Choroid plexus epithelial cell (primary cell): ENCODE results near the gene SLC25A2.
"Not testable (repeated sequence)": the region's sequence is repeated elsewhere in the genome, so short reads cannot be mapped to it uniquely, and the experiment has no call there.

Experiments
- DNase-seq: peaks from one replicate; pipeline ENCODE4 v3.0.0-alpha.2; 2010; ENCODE audit warnings: low read depth
- H3K4me3 ChIP-seq: 2 replicates; pipeline ENCODE4 v1.5.1; 2011; ENCODE audit warnings: low read depth, mild to moderate bottlenecking, control low read depth, low read length, moderate library complexity
- CTCF ChIP-seq: conservative IDR thresholded peaks from 2 replicates; pipeline ENCODE4 v1.5.1; 2011; ENCODE audit warnings: low read depth, mild to moderate bottlenecking, control low read depth, inconsistent platforms, low read length, moderate library complexity

SLC25A2 gene

GRCh38 chr5:141322261-141322660 lies 18.4 kb upstream of the SLC25A2 start:
- no peak for TF ChIP-seq CTCF
- no peak overlapping the region for H3K4me3 ChIP-seq
- no peak for DNase-seq

- peak within 1 kb of the TSS; percentile 84 for H3K4me3 ChIP-seq
- DNase-seq, result peak; percentile 97
- TF ChIP-seq CTCF, result peak; percentile 90
These were observed 16.6 kb upstream of the SLC25A2 start, which contains the start of gene TAF7 for GRCh38 chr5:141320225-141321169. Gene TAF7, minus strand, starts transcription at chr5:141320784. Its CDS starts 740 bp downstream, at chr5:141320044.

GRCh38 chr5:141319699-141320098 lies 15.8 kb upstream of the SLC25A2 start:
- DNase-seq, result no peak
- peak overlapping the region; percentile 84 for H3K4me3 ChIP-seq
- no peak for TF ChIP-seq CTCF

GRCh38 chr5:141319202-141319601 lies 15.4 kb upstream of the SLC25A2 start:
- no peak overlapping the region for H3K4me3 ChIP-seq
- peak; percentile 13 for DNase-seq
- no peak for TF ChIP-seq CTCF

- H3K4me3 ChIP-seq, DNase-seq: not testable (repeated sequence)
These were observed 13.1 kb upstream of the SLC25A2 start for GRCh38 chr5:141316963-141317362.

- DNase-seq, result no peak
- no peak for TF ChIP-seq CTCF
- H3K4me3 ChIP-seq, result no peak overlapping the region
These were observed 9.9 kb upstream of the SLC25A2 start for GRCh38 chr5:141313711-141314110.

GRCh38 chr5:141306630-141307029 lies 2.8 kb upstream of the SLC25A2 start:
- DNase-seq, result no peak
- TF ChIP-seq CTCF, result no peak
- no peak overlapping the region for H3K4me3 ChIP-seq
